MM.1S (cell line): ENCODE measurements around the gene GALNS.

Experiments used
- DNase-seq: peaks from one replicate; pipeline ENCODE4 v3.0.0-alpha.2; 2015
- H2AFZ ChIP-seq: fragments of 300-600 bp; sonication (generic); 2 replicates; pipeline ENCODE4 v1.6.0; 2016; ENCODE audit warnings: antibody characterized with exemption, low read length
- H3F3A ChIP-seq: fragments of 300-600 bp; sonication (generic); 2 replicates; pipeline ENCODE4 v1.6.1; 2016; ENCODE audit warnings: mild to moderate bottlenecking, antibody characterized with exemption, low read length, moderate library complexity, mixed read lengths; ENCODE audit not compliant: insufficient read depth
- H3K27ac ChIP-seq: fragments of 300-600 bp; sonication (generic); 2 replicates; pipeline ENCODE4 v1.5.1; 2016; ENCODE audit warnings: mild to moderate bottlenecking, low read length
- H3K27me3 ChIP-seq: fragments of 300-600 bp; sonication (generic); replicated peaks from 2 replicates; pipeline ENCODE4 v1.6.0; 2016; ENCODE audit warnings: low read length; ENCODE audit not compliant: insufficient read depth
- H3K36me3 ChIP-seq: fragments of 300-600 bp; sonication (generic); replicated peaks from 2 replicates; pipeline ENCODE4 v1.6.1; 2016; ENCODE audit warnings: mild to moderate bottlenecking, low read length, mixed read lengths; ENCODE audit not compliant: insufficient read depth
- H3K4me1 ChIP-seq: fragments of 300-600 bp; sonication (generic); 2 replicates; pipeline ENCODE4 v1.6.1; 2016; ENCODE audit warnings: low read length, mixed read lengths
- H3K4me2 ChIP-seq: fragments of 300-600 bp; sonication (generic); 2 replicates; pipeline ENCODE4 v1.6.0; 2016; ENCODE audit warnings: low read depth, low read length
- H3K4me3 ChIP-seq: fragments of 300-600 bp; sonication (generic); 2 replicates; pipeline ENCODE4 v1.5.1; 2016; ENCODE audit warnings: low read length, mixed read lengths
- H3K79me2 ChIP-seq: fragments of 300-600 bp; sonication (generic); 2 replicates; pipeline ENCODE4 v1.6.1; 2016; ENCODE audit warnings: mixed run types, low read length, mixed read lengths
- H3K9ac ChIP-seq: fragments of 300-600 bp; sonication (generic); 2 replicates; pipeline ENCODE4 v1.6.1; 2016; ENCODE audit warnings: low read length, mixed read lengths
- H3K9me2 ChIP-seq: fragments of 300-600 bp; sonication (generic); replicated peaks from 2 replicates; pipeline ENCODE4 v1.6.1; 2016; ENCODE audit warnings: mild to moderate bottlenecking, low read length, mixed read lengths; ENCODE audit not compliant: insufficient read depth
- H3K9me3 ChIP-seq: fragments of 300-600 bp; sonication (generic); replicated peaks from 2 replicates; pipeline ENCODE4 v1.6.1; 2016; ENCODE audit warnings: mild to moderate bottlenecking, low read length, mixed read lengths; ENCODE audit not compliant: insufficient read depth
- H4K20me1 ChIP-seq: fragments of 300-600 bp; sonication (generic); 2 replicates; pipeline ENCODE4 v1.6.1; 2016; ENCODE audit warnings: mild to moderate bottlenecking, low read length, moderate library complexity, mixed read lengths; ENCODE audit not compliant: insufficient read depth
- CTCF ChIP-seq: fragments of 300-600 bp; sonication (generic); IDR thresholded peaks from 2 replicates; pipeline ENCODE4 v1.5.1; 2016; ENCODE audit warnings: antibody characterized with exemption, low read length, mixed read lengths
- EZH2 ChIP-seq: fragments of 300-600 bp; sonication (generic); optimal IDR thresholded peaks from 2 replicates; pipeline ENCODE3; 2017; ENCODE audit warnings: low read depth, mild to moderate bottlenecking, antibody characterized with exemption, low read length, mixed read lengths
- EZH2phosphoT487 ChIP-seq: fragments of 300-600 bp; sonication (generic); IDR thresholded peaks from 2 replicates; pipeline ENCODE4 v1.6.1; 2018; ENCODE audit warnings: antibody characterized with exemption, low read length

Gene GALNS

GRCh38 chr16:88855176-88855575 is 1.6 kb downstream of the GALNS start:
- no peak overlapping the region for H3K4me2 ChIP-seq
- H3K36me3 ChIP-seq: no peaks in the 10 kb centered on the region
- H3K4me1 ChIP-seq: no peaks in the 10 kb centered on the region
- H3K27ac ChIP-seq: no peak overlapping the region
- no peaks in the 10 kb centered on the region for H3F3A ChIP-seq
- no peak overlapping the region for H3K9ac ChIP-seq
- H3K4me3 ChIP-seq: no peak overlapping the region
- no peak overlapping the region for H2AFZ ChIP-seq
- H3K27me3 ChIP-seq: no peaks in the 10 kb centered on the region
- TF ChIP-seq CTCF (no peak), EZH2phosphoT487 (no peak), EZH2 (no peak)
- peaks cover 16% of the 10 kb centered on the region for H3K79me2 ChIP-seq
- no peaks in the 10 kb centered on the region for H3K9me3 ChIP-seq
- H3K9me2 ChIP-seq: no peaks in the 10 kb centered on the region
- H4K20me1 ChIP-seq: no peaks in the 10 kb centered on the region
- DNase-seq: no peak

- H3K79me2 ChIP-seq: peaks cover 16% of the 10 kb centered on the region
- H4K20me1 ChIP-seq: no peaks in the 10 kb centered on the region
- no peaks in the 10 kb centered on the region for H3K9me2 ChIP-seq
- H3K4me1 ChIP-seq: no peaks in the 10 kb centered on the region
- H3K36me3 ChIP-seq: no peaks in the 10 kb centered on the region
- no peaks in the 10 kb centered on the region for H3F3A ChIP-seq
- H3K4me3 ChIP-seq: no peak overlapping the region
- TF ChIP-seq EZH2phosphoT487: no peak
- no peak for TF ChIP-seq CTCF
- no peak for TF ChIP-seq EZH2
- no peak for DNase-seq
- no peak overlapping the region for H3K9ac ChIP-seq
- no peaks in the 10 kb centered on the region for H3K27me3 ChIP-seq
- H2AFZ ChIP-seq: no peak overlapping the region
- H3K9me3 ChIP-seq: no peaks in the 10 kb centered on the region
- no peak overlapping the region for H3K27ac ChIP-seq
- H3K4me2 ChIP-seq: no peak overlapping the region
These were observed 2.2 kb downstream of the GALNS start for GRCh38 chr16:88854306-88855111.

GRCh38 chr16:88853325-88853941 is 3.3 kb downstream of the GALNS start:
- H3K4me2 ChIP-seq: no peak overlapping the region

More at GRCh38 chr16:88853325-88853941, 3.3 kb downstream of the GALNS start:
- Histone ChIP-seq H3K36me3 (no peaks in the 10 kb centered on the region), H3K4me3 (no peak overlapping the region), H3K4me1 (no peaks in the 10 kb centered on the region), H3K27me3 (no peaks in the 10 kb centered on the region), H3K9ac (no peak overlapping the region), H3K79me2 (peaks cover 14% of the 10 kb centered on the region), H3K9me3 (no peaks in the 10 kb centered on the region), H4K20me1 (no peaks in the 10 kb centered on the region), H3F3A (no peaks in the 10 kb centered on the region), H3K9me2 (no peaks in the 10 kb centered on the region), H2AFZ (no peak overlapping the region), H3K27ac (no peak overlapping the region)
- no peak for TF ChIP-seq EZH2phosphoT487
- TF ChIP-seq CTCF: no peak
- no peak for TF ChIP-seq EZH2
- DNase-seq: no peak
